ENCODE measurements around the gene KCNA5. TPM values are rescaled to one million over a fixed set of nuclear protein-coding genes. Genes with fewer than 3 reads are reported as not detected.

The KCNA5 gene
- polyA plus RNA-seq (2012; ENCODE audit: insufficient read depth, insufficient read length, low read depth) = not detected

- Histone ChIP-seq H3K27me3 (peaks cover 32% of the 10 kb centered on the region), H3K9me3 (no peaks in the 10 kb centered on the region), H3K4me3 (ENCODE audit: low read depth, low read length) (no peak within 1 kb of the TSS), H3K36me3 (no peaks in the 10 kb centered on the region), H3K4me1 (no peaks in the 10 kb centered on the region)
- DNase-seq = no peak
- no peak for TF ChIP-seq CTCF (IDR thresholded peaks at IDR 0.05; ENCODE audit: low read depth, low read length)
These were observed at the start of gene KCNA5 for GRCh38 chr12:5043589-5044419. Gene KCNA5, plus strand, starts transcription at chr12:5043879. Its CDS starts 269 bp downstream, at chr12:5044148.

- TF ChIP-seq CTCF (IDR thresholded peaks at IDR 0.05; ENCODE audit: low read depth, low read length) = no peak
- H3K4me3 ChIP-seq (ENCODE audit: low read depth, low read length) = no peak overlapping the region
- no peaks in the 10 kb centered on the region for H3K9me3 ChIP-seq
- no peaks in the 10 kb centered on the region for H3K4me1 ChIP-seq
- no peaks in the 10 kb centered on the region for H3K36me3 ChIP-seq
- DNase-seq = no peak
- H3K27me3 ChIP-seq = no peaks in the 10 kb centered on the region; the same call in none of the 2 replicates
These were observed 49.1 kb upstream of the KCNA5 start for GRCh38 chr12:4994622-4995021.

- TF ChIP-seq CTCF (IDR thresholded peaks at IDR 0.05; ENCODE audit: low read depth, low read length) = no peak
- no peaks in the 10 kb centered on the region for H3K9me3 ChIP-seq
- no peaks in the 10 kb centered on the region; the same call in 1 of the 2 replicates for H3K27me3 ChIP-seq
- no peak for DNase-seq
- H3K4me1 ChIP-seq = no peaks in the 10 kb centered on the region
- H3K36me3 ChIP-seq = no peaks in the 10 kb centered on the region
- H3K4me3 ChIP-seq (ENCODE audit: low read depth, low read length) = no peak overlapping the region
These were observed 47.0 kb upstream of the KCNA5 start for GRCh38 chr12:4996714-4997113.

GRCh38 chr12:4997939-4998338, 45.7 kb upstream of the KCNA5 start:
- Histone ChIP-seq H3K4me3 (ENCODE audit: low read depth, low read length) (no peak overlapping the region), H3K4me1 (no peaks in the 10 kb centered on the region), H3K27me3 (no peaks in the 10 kb centered on the region; the same call in 1 of the 2 replicates), H3K36me3 (no peaks in the 10 kb centered on the region), H3K9me3 (no peaks in the 10 kb centered on the region)
- DNase-seq = no peak
- TF ChIP-seq CTCF (IDR thresholded peaks at IDR 0.05; ENCODE audit: low read depth, low read length) = no peak

- no peaks in the 10 kb centered on the region for H3K9me3 ChIP-seq
- H3K4me3 ChIP-seq (ENCODE audit: low read depth, low read length) = no peak overlapping the region
- H3K36me3 ChIP-seq = no peaks in the 10 kb centered on the region
- no peaks in the 10 kb centered on the region for H3K4me1 ChIP-seq
- no peak for TF ChIP-seq CTCF (IDR thresholded peaks at IDR 0.05; ENCODE audit: low read depth, low read length)
- no peak for DNase-seq
- H3K27me3 ChIP-seq = no peaks in the 10 kb centered on the region
These were observed 43.5 kb upstream of the KCNA5 start for GRCh38 chr12:5000204-5000603.
